HG02623 (cell line): ENCODE results near the gene ARF5.
A peak's percentile ranks its signal among the peaks of the same experiment; 100 is the strongest.

Experiments
- ATAC-seq: cut with Tn5 transposase; IDR thresholded peaks from one replicate; pipeline ENCODE4 v1.9.1; 2021; ENCODE audit warnings: moderate library complexity; ENCODE audit not compliant: unreplicated experiment

Gene ARF5

GRCh38 chr7:127588697-127589482 lies 679 bp downstream of the ARF5 start:
- peak; percentile 5 for ATAC-seq

GRCh38 chr7:127589896-127590295 lies 1.7 kb downstream of the ARF5 start:
- ATAC-seq = no peak

- no peak for ATAC-seq
Measured at GRCh38 chr7:127591189-127591588, 3.0 kb downstream of the ARF5 start.

GRCh38 chr7:127591591-127591990 lies 3.4 kb downstream of the ARF5 start:
- no peak for ATAC-seq

GRCh38 chr7:127592550-127592949 lies 4.3 kb downstream of the ARF5 start:
- ATAC-seq = no peak

- no peak for ATAC-seq
Measured at GRCh38 chr7:127594490-127594889, 6.3 kb downstream of the ARF5 start.

GRCh38 chr7:127595737-127596136 lies 7.5 kb downstream of the ARF5 start:
- no peak for ATAC-seq

- ATAC-seq = no peak
Measured at GRCh38 chr7:127598318-127598717, 10.1 kb downstream of the ARF5 start.

- ATAC-seq = no peak
Measured at GRCh38 chr7:127600885-127601284, 12.7 kb downstream of the ARF5 start.

GRCh38 chr7:127608446-127608845 lies 20.2 kb downstream of the ARF5 start:
- no peak for ATAC-seq

- ATAC-seq = no peak
Measured at GRCh38 chr7:127609297-127609696, 21.1 kb downstream of the ARF5 start.

GRCh38 chr7:127612263-127612662 lies 24.1 kb downstream of the ARF5 start:
- ATAC-seq = no peak

- no peak for ATAC-seq
Measured at GRCh38 chr7:127616724-127617123, 28.5 kb downstream of the ARF5 start.

- no peak for ATAC-seq
Measured at GRCh38 chr7:127618042-127618441, 29.8 kb downstream of the ARF5 start, which contains the start of gene PAX4. TSS of gene PAX4 (minus strand) at chr7:127618142. CDS start at chr7:127615928, 2,214 bp downstream.

- no peak for ATAC-seq
Measured at GRCh38 chr7:127618775-127619174, 30.6 kb downstream of the ARF5 start.

- no peak for ATAC-seq
Measured at GRCh38 chr7:127619681-127620405, 31.6 kb downstream of the ARF5 start.

- ATAC-seq = no peak
Measured at GRCh38 chr7:127620406-127621233, 32.4 kb downstream of the ARF5 start.

GRCh38 chr7:127625331-127625730 lies 37.1 kb downstream of the ARF5 start:
- ATAC-seq = no peak

GRCh38 chr7:127628445-127628844 lies 40.2 kb downstream of the ARF5 start:
- ATAC-seq = no peak

- ATAC-seq = no peak
Measured at GRCh38 chr7:127629268-127629854, 41.1 kb downstream of the ARF5 start.
